Ascending aorta (tissue), 2 donors: ENCODE results near the gene TNS2. TPM values are rescaled to one million over a fixed set of nuclear protein-coding genes. Genes with fewer than 3 reads are reported as not detected.
A peak's percentile ranks its signal among the peaks of the same experiment; 100 is the strongest.

Experiments
- DNase-seq, 2 donors: peaks; one replicate each; pipeline ENCODE4 v3.0.0-alpha.2; 2019; ENCODE audit warnings: low spot score in 2 of 2
- H3K27ac ChIP-seq, 2 donors: fragments of 200-600 bp; sonication (generic); one replicate each; pipeline ENCODE4 v1.5.1; 2016 to 2017; ENCODE audit warnings: mild to moderate bottlenecking in 1 of 2
- H3K27me3 ChIP-seq: fragments of 200-600 bp; sonication (generic); one replicate; pipeline ENCODE4 v1.5.1; 2017
- H3K36me3 ChIP-seq, 2 donors: fragments of 200-600 bp; sonication (generic); one replicate each; pipeline ENCODE4 v1.5.1; 2016
- H3K4me1 ChIP-seq, 2 donors: fragments of 200-600 bp; sonication (generic); one replicate each; pipeline ENCODE4 v1.5.1; 2016 to 2017; ENCODE audit warnings: mild to moderate bottlenecking in 1 of 2
- H3K4me3 ChIP-seq, 2 donors: fragments of 200-600 bp; sonication (generic); one replicate each; pipeline ENCODE4 v1.5.1; 2016 to 2017; ENCODE audit warnings: mild to moderate bottlenecking in 1 of 2
- H3K9me3 ChIP-seq, 2 donors: fragments of 200-600 bp; sonication (generic); one replicate each; pipeline ENCODE4 v1.5.1; 2016
- CTCF ChIP-seq, 3 experiments: fragments of 200-600 bp in 2 of 3; fragments of 450-650 bp in 1 of 3; sonication (generic) in 2 of 3; IDR thresholded peaks; one replicate each; pipeline ENCODE4 v1.5.1; 2016 to 2019; ENCODE audit warnings: antibody characterized with exemption in 3 of 3, mild to moderate bottlenecking in 1 of 3, moderate library complexity in 1 of 3
- intact Hi-C: fragments of 100-400 bp; cut with DNase I; formaldehyde crosslinking; loops from one replicate; pipeline ENCODE4 v1.15.1; 2023
- total RNA-seq: library from RNA; depleted of rRNA; stranded (reverse); fragments of >200 nt; gene quantifications from one replicate; pipeline ENCODE4 v1.1.0, GENCODE V29; 2016

Gene TNS2
- total RNA-seq, 1 donor from 2014 or later, result 608 TPM

- Histone ChIP-seq H3K4me3 (no peak overlapping the region), H3K9me3 (no peaks in the 10 kb centered on the region), H3K36me3 (peaks cover 50 to 59% of the 10 kb centered on the region in 2 donors), H3K4me1 (peaks cover 13 to 22% of the 10 kb centered on the region in 2 donors), H3K27me3 (no peaks in the 10 kb centered on the region), H3K27ac (peak overlapping the region; percentile 84)
- TF ChIP-seq CTCF (IDR thresholded peaks at IDR 0.05), result no peak
- intact Hi-C loops, result loop anchor here (2.0 kb wide), 1 partner anchor 59 kb away; no protein-coding TSS in a partner anchor
- no peak for DNase-seq
Measured at GRCh38 chr12:53039851-53040250, 10.0 kb upstream of the TNS2 start.

- DNase-seq, result no peak
- no peaks in the 10 kb centered on the region for H3K27me3 ChIP-seq
- no peaks in the 10 kb centered on the region for H3K9me3 ChIP-seq
- H3K4me3 ChIP-seq, result no peak overlapping the region
- peaks cover 22 to 29% of the 10 kb centered on the region in 2 donors for H3K36me3 ChIP-seq
- H3K27ac ChIP-seq, result peak overlapping the region; percentile 99 to 100
- TF ChIP-seq CTCF (IDR thresholded peaks at IDR 0.05), result no peak
- intact Hi-C loops, result no loop called here
- peaks cover 13 to 29% of the 10 kb centered on the region in 2 donors for H3K4me1 ChIP-seq
Measured at GRCh38 chr12:53042607-53043454, 7.0 kb upstream of the TNS2 start.

GRCh38 chr12:53044052-53044581 lies 5.7 kb upstream of the TNS2 start:
- DNase-seq, result no peak
- intact Hi-C loops, result no loop called here
- peaks cover 13 to 35% of the 10 kb centered on the region in 2 donors for H3K4me1 ChIP-seq
- H3K27ac ChIP-seq, result peak overlapping the region; percentile 99 to 100
- peak overlapping the region; percentile 91 to 93 for H3K4me3 ChIP-seq
- H3K27me3 ChIP-seq, result no peaks in the 10 kb centered on the region
- TF ChIP-seq CTCF (IDR thresholded peaks at IDR 0.05), result no peak
- no peaks in the 10 kb centered on the region for H3K9me3 ChIP-seq
- peaks cover 12 to 19% of the 10 kb centered on the region in 2 donors for H3K36me3 ChIP-seq

- peak overlapping the region; percentile 99 to 100 for H3K27ac ChIP-seq
- no peak for TF ChIP-seq CTCF (IDR thresholded peaks at IDR 0.05)
- peak in 1 of 2 donors; percentile 66 for DNase-seq
- peak overlapping the region; percentile 91 to 93 for H3K4me3 ChIP-seq
- no peaks in the 10 kb centered on the region for H3K9me3 ChIP-seq
- H3K36me3 ChIP-seq, result peaks cover 3 to 9% of the 10 kb centered on the region in 2 donors
- peaks cover 13 to 35% of the 10 kb centered on the region in 2 donors for H3K4me1 ChIP-seq
- H3K27me3 ChIP-seq, result no peaks in the 10 kb centered on the region
- intact Hi-C loops, result loop anchor here (5.0 kb wide), 1 partner anchor 457 kb away; the partner anchor contains the start of gene TARBP2
Measured at GRCh38 chr12:53044896-53045695, 4.8 kb upstream of the TNS2 start.

- H3K4me3 ChIP-seq, result peak overlapping the region; percentile 91 to 93
- peak in 1 of 2 donors; percentile 94 for DNase-seq
- H3K27me3 ChIP-seq, result no peaks in the 10 kb centered on the region
- intact Hi-C loops, result loop anchor here (2.0 to 5.0 kb wide), 2 partner anchors 457 to 1009 kb away; partner anchors contain the start of gene TARBP2
- H3K36me3 ChIP-seq, result peaks cover 3 to 4% of the 10 kb centered on the region in 2 donors
- no peaks in the 10 kb centered on the region for H3K9me3 ChIP-seq
- peak overlapping the region; percentile 99 to 100 for H3K27ac ChIP-seq
- TF ChIP-seq CTCF (IDR thresholded peaks at IDR 0.05), result no peak
- H3K4me1 ChIP-seq, result peaks cover 13 to 35% of the 10 kb centered on the region in 2 donors
Measured at GRCh38 chr12:53045696-53046045, 4.2 kb upstream of the TNS2 start.
